Rectal smooth muscle tissue (tissue), 1 donor: ENCODE data around the gene LRRC36.

ENCODE experiments used
- H3K27ac ChIP-seq: one replicate; pipeline ENCODE4 v1.7.0; 2013; ENCODE audit warnings: low read depth, low read length, inconsistent platforms
- H3K27me3 ChIP-seq: one replicate; pipeline ENCODE4 v1.7.0; 2013; ENCODE audit warnings: low read length; ENCODE audit not compliant: control insufficient read depth, insufficient read depth
- H3K36me3 ChIP-seq: one replicate; pipeline ENCODE4 v1.7.0; 2013; ENCODE audit warnings: low read length; ENCODE audit not compliant: control insufficient read depth, insufficient read depth
- H3K4me1 ChIP-seq: one replicate; pipeline ENCODE4 v1.7.0; 2013; ENCODE audit warnings: low read length; ENCODE audit not compliant: control insufficient read depth, insufficient read depth
- H3K4me3 ChIP-seq: one replicate; pipeline ENCODE4 v1.7.0; 2013; ENCODE audit warnings: low read length
- H3K9ac ChIP-seq: one replicate; pipeline ENCODE4 v1.7.0; 2013; ENCODE audit warnings: low read length

LRRC36 gene

GRCh38 chr16:67326472-67327309 is at the start of gene LRRC36, which contains the start of gene KCTD19:
Gene LRRC36, plus strand, starts transcription at chr16:67326815. Its CDS starts 48 bp downstream, at chr16:67326863.
Gene KCTD19, minus strand, starts transcription at chr16:67326741. Its CDS starts 34 bp downstream, at chr16:67326707.
- H3K27ac ChIP-seq: no peak within 1 kb of the TSS
- no peaks in the 10 kb centered on the region for H3K27me3 ChIP-seq
- H3K4me1 ChIP-seq: peaks cover 3% of the 10 kb centered on the region
- H3K36me3 ChIP-seq: no peaks in the 10 kb centered on the region
- peak within 1 kb of the TSS; percentile 56 for H3K9ac ChIP-seq
- H3K4me3 ChIP-seq: peak within 1 kb of the TSS; percentile 59

- Histone ChIP-seq H3K4me1 (no peaks in the 10 kb centered on the region), H3K9ac (no peak overlapping the region), H3K27me3 (no peaks in the 10 kb centered on the region), H3K27ac (peak overlapping the region; percentile 41), H3K4me3 (no peak overlapping the region), H3K36me3 (no peaks in the 10 kb centered on the region)
Measured at GRCh38 chr16:67277294-67277998, 49.2 kb upstream of the LRRC36 start.

- no peak overlapping the region for H3K9ac ChIP-seq
- no peaks in the 10 kb centered on the region for H3K27me3 ChIP-seq
- peak overlapping the region; percentile 18 for H3K27ac ChIP-seq
- no peaks in the 10 kb centered on the region for H3K36me3 ChIP-seq
- H3K4me1 ChIP-seq: no peaks in the 10 kb centered on the region
- peak overlapping the region; percentile 76 for H3K4me3 ChIP-seq
Measured at GRCh38 chr16:67277999-67278772, 48.4 kb upstream of the LRRC36 start.

- peak overlapping the region; percentile 68 for H3K9ac ChIP-seq
- H3K4me1 ChIP-seq: no peaks in the 10 kb centered on the region
- no peaks in the 10 kb centered on the region for H3K27me3 ChIP-seq
- H3K4me3 ChIP-seq: peak overlapping the region; percentile 76
- H3K36me3 ChIP-seq: no peaks in the 10 kb centered on the region
- no peak overlapping the region for H3K27ac ChIP-seq
Measured at GRCh38 chr16:67278773-67279295, 47.8 kb upstream of the LRRC36 start.

GRCh38 chr16:67279296-67280089 is 47.1 kb upstream of the LRRC36 start, which contains the start of gene PLEKHG4:
Gene PLEKHG4, plus strand, starts transcription at chr16:67279532. Its CDS starts 513 bp downstream, at chr16:67280045.
- Histone ChIP-seq H3K4me1 (no peaks in the 10 kb centered on the region), H3K36me3 (no peaks in the 10 kb centered on the region), H3K27ac (no peak within 1 kb of the TSS), H3K4me3 (peak within 1 kb of the TSS; percentile 76), H3K9ac (peak within 1 kb of the TSS; percentile 68), H3K27me3 (no peaks in the 10 kb centered on the region)

- Histone ChIP-seq H3K27me3 (no peaks in the 10 kb centered on the region), H3K27ac (no peak overlapping the region), H3K9ac (no peak overlapping the region), H3K4me1 (no peaks in the 10 kb centered on the region), H3K36me3 (no peaks in the 10 kb centered on the region), H3K4me3 (peak overlapping the region; percentile 11)
Measured at GRCh38 chr16:67280090-67281015, 46.3 kb upstream of the LRRC36 start.

GRCh38 chr16:67281536-67282446 is 44.8 kb upstream of the LRRC36 start:
- Histone ChIP-seq H3K27ac (no peak overlapping the region), H3K36me3 (no peaks in the 10 kb centered on the region), H3K4me1 (no peaks in the 10 kb centered on the region), H3K4me3 (no peak overlapping the region), H3K27me3 (no peaks in the 10 kb centered on the region), H3K9ac (no peak overlapping the region)

GRCh38 chr16:67282447-67282805 is 44.2 kb upstream of the LRRC36 start:
- no peak overlapping the region for H3K9ac ChIP-seq

GRCh38 chr16:67283039-67283825 is 43.4 kb upstream of the LRRC36 start:
- Histone ChIP-seq H3K27ac (no peak overlapping the region), H3K36me3 (no peaks in the 10 kb centered on the region), H3K27me3 (no peaks in the 10 kb centered on the region), H3K9ac (no peak overlapping the region), H3K4me3 (no peak overlapping the region), H3K4me1 (no peaks in the 10 kb centered on the region)

More at GRCh38 chr16:67282447-67282805, 44.2 kb upstream of the LRRC36 start:
- H3K4me1 ChIP-seq: no peaks in the 10 kb centered on the region
- H3K36me3 ChIP-seq: no peaks in the 10 kb centered on the region
- no peaks in the 10 kb centered on the region for H3K27me3 ChIP-seq
- H3K4me3 ChIP-seq: no peak overlapping the region
- H3K27ac ChIP-seq: no peak overlapping the region
